Neural crest cell (in vitro differentiated cells): ENCODE results near the gene DHRS7C. TPM values are rescaled to one million over a fixed set of nuclear protein-coding genes. Genes with fewer than 3 reads are reported as not detected.

Experiments
- DNase-seq: peaks from one replicate; pipeline ENCODE4 v3.0.0; 2021; ENCODE audit warnings: low read depth, mixed read lengths, low spot score
- H3K27ac Mint-ChIP-seq: one replicate; pipeline ENCODE4 v1.8.0; 2021; ENCODE audit warnings: mild to moderate bottlenecking, mixed read lengths; ENCODE audit not compliant: unreplicated experiment
- H3K27me3 Mint-ChIP-seq: 2 replicates; pipeline ENCODE4 v1.8.0; 2021; ENCODE audit warnings: low read depth, mild to moderate bottlenecking, mixed read lengths
- H3K36me3 Mint-ChIP-seq: 2 replicates; pipeline ENCODE4 v1.8.0; 2021; ENCODE audit warnings: low read depth, mild to moderate bottlenecking, mixed read lengths
- H3K4me1 Mint-ChIP-seq: 2 replicates; pipeline ENCODE4 v1.8.0; 2021; ENCODE audit warnings: mixed read lengths
- H3K4me3 Mint-ChIP-seq: one replicate; pipeline ENCODE4 v1.8.0; 2021; ENCODE audit warnings: mild to moderate bottlenecking, mixed read lengths
- H3K9me3 Mint-ChIP-seq: 2 replicates; pipeline ENCODE4 v1.8.0; 2021; ENCODE audit warnings: mixed read lengths
- total RNA-seq: library from RNA; stranded (reverse); gene quantifications from 2 replicates; pipeline ENCODE4 v1.2.1, GENCODE V29; 2021
- TF ChIP-seq, protein P1 (sequence below): fragments of 200-600 bp; sonication (generic); conservative IDR thresholded peaks from 2 replicates; pipeline ENCODE4 v1.5.0; 2021; ENCODE audit warnings: antibody characterized with exemption, mild to moderate bottlenecking

DHRS7C gene
- total RNA-seq, 1 donor from 2014 or later: not detected

DNA sequence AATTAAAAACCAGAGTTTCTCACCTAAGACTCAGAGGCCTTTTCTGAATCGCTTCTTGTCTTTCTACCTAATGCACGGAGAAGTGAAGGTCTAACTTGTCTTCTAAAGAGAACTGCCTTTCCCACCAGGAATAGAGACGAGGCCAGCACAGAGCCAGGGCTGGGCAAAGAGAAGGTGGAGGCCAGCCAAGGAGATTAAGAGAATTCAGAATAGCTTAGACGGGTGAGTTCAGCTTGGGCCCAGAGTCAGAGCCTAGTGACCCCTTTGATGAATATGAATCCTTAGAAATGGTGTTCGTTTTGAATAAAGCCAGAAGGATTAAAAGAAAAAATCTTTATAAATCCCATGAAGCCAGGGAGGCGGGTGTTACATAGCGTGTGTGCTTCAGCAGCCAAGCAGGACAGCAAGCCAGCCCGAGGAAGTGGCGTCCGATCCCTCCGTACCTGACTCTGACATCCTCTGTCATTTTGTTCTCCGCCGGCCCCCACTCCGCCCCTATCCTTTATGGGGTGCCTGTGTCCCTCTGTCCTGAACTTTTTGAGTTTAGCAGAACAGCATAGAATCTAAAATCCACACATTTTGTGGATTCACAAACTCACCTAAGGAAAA, 23.0 kb upstream of the DHRS7C start:
- H3K9me3 Mint-ChIP-seq: no peaks in the 10 kb centered on the region

DNA sequence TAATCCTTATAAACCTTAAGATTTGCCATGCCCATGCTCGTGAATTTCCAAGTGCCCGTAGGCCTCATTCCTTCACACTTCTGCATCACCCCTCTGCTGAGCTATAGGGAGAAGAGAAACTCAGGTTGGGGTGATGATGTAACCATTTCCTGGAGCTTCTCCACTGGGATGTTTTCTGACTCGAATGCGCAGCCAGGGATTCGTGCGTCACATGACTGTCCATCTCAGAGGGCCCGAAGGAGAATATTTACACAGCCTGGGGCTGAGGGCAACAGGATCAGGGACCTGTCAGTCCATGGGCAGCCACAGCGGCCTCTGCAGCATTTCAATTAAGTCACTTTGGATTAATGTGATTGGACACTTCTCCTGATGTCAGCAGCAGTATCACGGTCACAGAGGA, 21.8 kb upstream of the DHRS7C start:
- Mint-ChIP-seq H3K27me3 (peaks cover 3% of the 10 kb centered on the region), H3K27ac (no peak overlapping the region), H3K9me3 (no peaks in the 10 kb centered on the region), H3K4me1 (no peaks in the 10 kb centered on the region), H3K4me3 (no peak overlapping the region), H3K36me3 (no peaks in the 10 kb centered on the region)
- TF ChIP-seq, protein P1, sequence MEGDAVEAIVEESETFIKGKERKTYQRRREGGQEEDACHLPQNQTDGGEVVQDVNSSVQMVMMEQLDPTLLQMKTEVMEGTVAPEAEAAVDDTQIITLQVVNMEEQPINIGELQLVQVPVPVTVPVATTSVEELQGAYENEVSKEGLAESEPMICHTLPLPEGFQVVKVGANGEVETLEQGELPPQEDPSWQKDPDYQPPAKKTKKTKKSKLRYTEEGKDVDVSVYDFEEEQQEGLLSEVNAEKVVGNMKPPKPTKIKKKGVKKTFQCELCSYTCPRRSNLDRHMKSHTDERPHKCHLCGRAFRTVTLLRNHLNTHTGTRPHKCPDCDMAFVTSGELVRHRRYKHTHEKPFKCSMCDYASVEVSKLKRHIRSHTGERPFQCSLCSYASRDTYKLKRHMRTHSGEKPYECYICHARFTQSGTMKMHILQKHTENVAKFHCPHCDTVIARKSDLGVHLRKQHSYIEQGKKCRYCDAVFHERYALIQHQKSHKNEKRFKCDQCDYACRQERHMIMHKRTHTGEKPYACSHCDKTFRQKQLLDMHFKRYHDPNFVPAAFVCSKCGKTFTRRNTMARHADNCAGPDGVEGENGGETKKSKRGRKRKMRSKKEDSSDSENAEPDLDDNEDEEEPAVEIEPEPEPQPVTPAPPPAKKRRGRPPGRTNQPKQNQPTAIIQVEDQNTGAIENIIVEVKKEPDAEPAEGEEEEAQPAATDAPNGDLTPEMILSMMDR: no peak
- no peak for DNase-seq

More for the DNA sequence above, 23.0 kb upstream of the DHRS7C start:
- no peak for DNase-seq
- no peaks in the 10 kb centered on the region for H3K4me1 Mint-ChIP-seq
- TF ChIP-seq, protein P1: no peak
- H3K36me3 Mint-ChIP-seq: no peaks in the 10 kb centered on the region
- H3K4me3 Mint-ChIP-seq: no peak overlapping the region
- H3K27me3 Mint-ChIP-seq: no peaks in the 10 kb centered on the region
- no peak overlapping the region for H3K27ac Mint-ChIP-seq

DNA sequence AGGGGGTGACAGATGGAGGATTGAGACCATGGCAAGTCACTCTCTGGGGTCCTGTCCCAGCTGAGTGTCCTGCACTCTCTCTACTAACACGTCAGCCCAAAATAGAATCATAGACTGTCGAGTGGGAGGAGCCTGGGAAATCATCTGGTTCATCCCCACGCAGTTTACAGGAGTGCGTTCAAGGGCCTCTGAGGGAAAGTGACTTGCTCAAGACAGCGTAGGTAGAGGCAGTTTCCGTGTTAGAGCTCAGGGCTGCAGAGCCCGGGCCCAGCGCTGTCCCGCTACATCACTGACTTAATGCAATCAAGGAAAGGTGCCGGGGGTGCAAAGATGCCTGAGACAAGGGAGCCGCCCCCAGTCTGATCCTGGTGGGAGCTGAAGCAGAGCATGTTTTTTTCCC, 20.1 kb upstream of the DHRS7C start:
- Mint-ChIP-seq H3K9me3 (peaks cover 3% of the 10 kb centered on the region), H3K36me3 (no peaks in the 10 kb centered on the region), H3K4me1 (no peaks in the 10 kb centered on the region), H3K27me3 (peaks cover 4% of the 10 kb centered on the region), H3K27ac (no peak overlapping the region), H3K4me3 (no peak overlapping the region)
- no peak for DNase-seq
- TF ChIP-seq, protein P1: no peak

DNA sequence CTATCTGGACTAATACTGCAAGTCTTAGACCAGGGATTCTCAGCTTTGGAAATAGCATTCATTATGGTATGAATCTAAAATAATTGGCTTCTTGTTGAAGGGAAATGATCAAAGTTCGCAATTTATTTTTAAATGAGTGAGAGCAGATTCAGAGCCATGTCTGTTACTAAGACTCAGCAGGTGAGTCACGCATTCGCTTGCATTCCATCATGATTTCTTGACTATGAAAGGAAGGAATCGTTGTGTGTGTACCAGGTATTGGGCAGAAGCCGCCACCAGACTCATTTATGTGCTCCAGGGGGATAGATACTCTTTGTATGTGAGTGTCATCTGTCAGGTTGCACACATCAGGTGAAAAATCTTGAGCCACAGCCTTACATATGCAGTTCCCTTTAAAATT, 19.7 kb upstream of the DHRS7C start:
- TF ChIP-seq, protein P1: no peak
- H3K9me3 Mint-ChIP-seq: peaks cover 3% of the 10 kb centered on the region
- H3K27me3 Mint-ChIP-seq: peaks cover 7% of the 10 kb centered on the region
- H3K4me1 Mint-ChIP-seq: no peaks in the 10 kb centered on the region
- H3K4me3 Mint-ChIP-seq: no peak overlapping the region
- H3K27ac Mint-ChIP-seq: no peak overlapping the region
- no peaks in the 10 kb centered on the region for H3K36me3 Mint-ChIP-seq
- DNase-seq: no peak

DNA sequence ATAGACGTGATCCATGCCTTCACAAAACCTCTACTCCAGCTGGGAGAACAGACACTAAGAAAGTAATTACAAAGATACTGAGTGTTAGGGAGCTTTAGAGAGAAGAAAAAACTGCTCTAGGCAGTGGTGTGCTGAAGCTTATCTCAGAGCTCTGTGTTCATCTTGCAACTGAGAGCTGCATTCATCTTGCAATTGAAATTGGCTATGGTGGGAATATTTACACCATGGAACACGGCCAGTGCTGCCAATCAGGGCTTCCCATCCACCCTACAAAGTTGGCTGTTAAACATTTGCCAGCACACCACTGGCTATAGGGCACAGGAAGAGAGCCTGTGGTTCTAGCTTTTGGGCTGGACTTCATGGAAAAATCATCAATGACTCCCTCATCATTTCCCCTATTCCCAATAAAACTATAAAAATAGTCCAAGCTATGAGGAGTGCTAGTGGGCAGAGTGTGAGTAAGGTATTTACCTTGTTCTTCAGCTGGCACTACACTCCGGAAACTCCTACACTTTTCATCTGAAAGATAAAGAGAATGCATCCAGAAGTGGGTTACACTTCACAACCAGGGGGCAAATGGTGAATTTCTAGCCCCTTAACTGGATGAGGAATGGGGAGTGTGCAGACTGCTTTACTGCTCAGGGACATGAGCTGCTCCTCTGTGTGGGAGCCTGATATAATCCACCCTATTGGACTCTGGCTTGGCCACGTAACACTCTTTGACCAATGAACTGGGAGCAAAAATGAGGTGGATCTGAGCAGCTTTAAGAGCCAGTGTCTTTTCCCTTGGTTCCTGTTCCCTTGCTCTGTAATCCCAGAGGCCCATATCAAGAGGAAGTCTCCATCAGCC, 18.9 kb upstream of the DHRS7C start:
- no peaks in the 10 kb centered on the region for H3K4me1 Mint-ChIP-seq
- no peaks in the 10 kb centered on the region for H3K36me3 Mint-ChIP-seq
- peaks cover 13% of the 10 kb centered on the region for H3K27me3 Mint-ChIP-seq
- TF ChIP-seq, protein P1: no peak
- H3K9me3 Mint-ChIP-seq: peaks cover 3% of the 10 kb centered on the region
- DNase-seq: no peak
- H3K4me3 Mint-ChIP-seq: no peak overlapping the region
- H3K27ac Mint-ChIP-seq: no peak overlapping the region
